Uterus (tissue), 4 donors: ENCODE results near the gene ADCY2. TPM values are rescaled to one million over a fixed set of nuclear protein-coding genes. Genes with fewer than 3 reads are reported as not detected.

Experiments
- DNase-seq, 2 donors: peaks; one replicate each; pipeline ENCODE4 v3.0.0-alpha.2; 2019 to 2020
- H3K27ac ChIP-seq, 2 donors: fragments of 200-600 bp; sonication (generic); 1 replicate in 1 of 2; 2 replicates in 1 of 2; pipeline ENCODE4 v1.5.1; 2016 to 2018
- H3K27me3 ChIP-seq, 2 donors: fragments of 200-600 bp; sonication (generic); one replicate each; pipeline ENCODE4 v1.5.1; 2018 to 2019; ENCODE audit warnings: control low read depth in 1 of 2
- H3K36me3 ChIP-seq, 2 donors: fragments of 200-600 bp; sonication (generic); one replicate each; pipeline ENCODE4 v1.5.1; 2019; ENCODE audit warnings: control low read depth in 1 of 2
- H3K4me1 ChIP-seq, 2 donors: fragments of 200-600 bp; sonication (generic); one replicate each; pipeline ENCODE4 v1.5.1; 2018 to 2019; ENCODE audit warnings: control low read depth in 1 of 2
- H3K4me3 ChIP-seq, 2 donors: fragments of 200-600 bp; sonication (generic); 1 replicate in 1 of 2; 2 replicates in 1 of 2; pipeline ENCODE4 v1.5.1; 2018 to 2019; ENCODE audit warnings: mild to moderate bottlenecking in 1 of 2
- H3K9me3 ChIP-seq, 2 donors: fragments of 200-600 bp; sonication (generic); one replicate each; pipeline ENCODE4 v1.5.1; 2019; ENCODE audit warnings: control low read depth in 1 of 2
- CTCF ChIP-seq, 4 experiments: fragments of 200-600 bp in 2 of 4; fragments of 450-650 bp in 2 of 4; sonication (generic) in 2 of 4; IDR thresholded peaks; one replicate each; pipeline ENCODE4 v1.5.1; 2016 to 2019; ENCODE audit warnings: antibody characterized with exemption in 4 of 4, mild to moderate bottlenecking in 2 of 4, moderate library complexity in 1 of 4
- POLR2A ChIP-seq, 2 donors: fragments of 450-650 bp; IDR thresholded peaks; one replicate each; pipeline ENCODE4 v1.6.1; 2016; ENCODE audit warnings: antibody characterized with exemption in 2 of 2, mild to moderate bottlenecking in 1 of 2, moderate library complexity in 1 of 2
- intact Hi-C: fragments of 100-400 bp; cut with DNase I; formaldehyde crosslinking; loops from one replicate; pipeline ENCODE4 v1.15.1; 2023; ENCODE audit warnings: low total_unique reads
- total RNA-seq, 4 donors: library from RNA; depleted of rRNA in 3 of 4; stranded (reverse); fragments of >200 nt in 3 of 4; gene quantifications; one replicate each; pipeline versions ENCODE4 v1.1.0 to v1.2.4, GENCODE V29; 2014 to 2023
- donor health status: DM: yes; HTN: yes; CAD: no.

ADCY2 gene
- total RNA-seq, 4 donors from 2014 or later = 3.8 to 25.3 (median 4.5) TPM

- H3K36me3 ChIP-seq = no peaks in the 10 kb centered on the region
- H3K27me3 ChIP-seq = no peaks in the 10 kb centered on the region
- H3K27ac ChIP-seq = no peak overlapping the region
- no peaks in the 10 kb centered on the region for H3K9me3 ChIP-seq
- H3K4me1 ChIP-seq = no peaks in the 10 kb centered on the region
- intact Hi-C loops = no loop called here
- no peak overlapping the region for H3K4me3 ChIP-seq
- no peak for DNase-seq
- no peak for TF ChIP-seq POLR2A (IDR thresholded peaks at IDR 0.05)
- no peak for TF ChIP-seq CTCF (IDR thresholded peaks at IDR 0.05)
Observed at GRCh38 chr5:7586480-7586879, 190.5 kb downstream of the ADCY2 start.

GRCh38 chr5:7589800-7590199 lies 193.9 kb downstream of the ADCY2 start:
- Histone ChIP-seq H3K4me1 (no peaks in the 10 kb centered on the region), H3K27ac (no peak overlapping the region), H3K4me3 (no peak overlapping the region), H3K27me3 (no peaks in the 10 kb centered on the region), H3K36me3 (no peaks in the 10 kb centered on the region), H3K9me3 (no peaks in the 10 kb centered on the region)
- TF ChIP-seq POLR2A (IDR thresholded peaks at IDR 0.05) = no peak
- TF ChIP-seq CTCF (IDR thresholded peaks at IDR 0.05) = no peak
- no peak for DNase-seq
- intact Hi-C loops = no loop called here

GRCh38 chr5:7592910-7593309 lies 197.0 kb downstream of the ADCY2 start:
- no peaks in the 10 kb centered on the region for H3K36me3 ChIP-seq
- intact Hi-C loops = no loop called here
- DNase-seq = no peak
- H3K27me3 ChIP-seq = no peaks in the 10 kb centered on the region
- TF ChIP-seq CTCF (IDR thresholded peaks at IDR 0.05) (no peak), POLR2A (IDR thresholded peaks at IDR 0.05) (no peak)
- H3K4me1 ChIP-seq = no peaks in the 10 kb centered on the region
- H3K9me3 ChIP-seq = no peaks in the 10 kb centered on the region
- H3K27ac ChIP-seq = no peak overlapping the region
- no peak overlapping the region for H3K4me3 ChIP-seq

- intact Hi-C loops = no loop called here
- Histone ChIP-seq H3K4me1 (no peaks in the 10 kb centered on the region), H3K4me3 (no peak overlapping the region), H3K36me3 (no peaks in the 10 kb centered on the region), H3K9me3 (no peaks in the 10 kb centered on the region), H3K27me3 (no peaks in the 10 kb centered on the region), H3K27ac (no peak overlapping the region)
- no peak for DNase-seq
- TF ChIP-seq CTCF (IDR thresholded peaks at IDR 0.05) = no peak
- TF ChIP-seq POLR2A (IDR thresholded peaks at IDR 0.05) = no peak
Observed at GRCh38 chr5:7597059-7597642, 201.2 kb downstream of the ADCY2 start.

- Histone ChIP-seq H3K4me3 (no peak overlapping the region), H3K4me1 (no peaks in the 10 kb centered on the region), H3K27me3 (no peaks in the 10 kb centered on the region), H3K9me3 (no peaks in the 10 kb centered on the region), H3K36me3 (no peaks in the 10 kb centered on the region), H3K27ac (no peak overlapping the region)
- intact Hi-C loops = no loop called here
- TF ChIP-seq POLR2A (IDR thresholded peaks at IDR 0.05) (no peak), CTCF (IDR thresholded peaks at IDR 0.05) (no peak)
- DNase-seq = no peak
Observed at GRCh38 chr5:7606840-7607465, 211.0 kb downstream of the ADCY2 start.
